PC-3 (cell line): ENCODE data around the gene SMIM15. TPM values are rescaled to one million over a fixed set of nuclear protein-coding genes. Genes with fewer than 3 reads are reported as not detected.

ENCODE experiments used
- ATAC-seq: fragments of 200-7000 bp; cut with Tn5 transposase; 2 replicates; pipeline ENCODE4 v1.9.1; 2020; ENCODE audit warnings: mild to moderate bottlenecking, moderate library complexity
- BruUV-seq: library from RNA; stranded (reverse); fragments of 400-500 nt; replicated peaks from 2 replicates; lab custom pipeline; 2021; lab: Mats Ljungman, UMichigan
- CTCF ChIA-PET: fragments of 300-600 bp; sonication (Branson Sonifier 250); formaldehyde crosslinking; loops from one replicate; lab custom pipeline; 2022; ENCODE audit warnings: antibody characterized with exemption; lab: Charles Lee
- POLR2A ChIA-PET: fragments of 300-600 bp; sonication (Branson Sonifier 250); formaldehyde crosslinking; loops from one replicate; lab custom pipeline; 2022; ENCODE audit warnings: antibody characterized with exemption; ENCODE audit not compliant: unreplicated experiment; lab: Charles Lee
- DNase-seq: peaks from one replicate; pipeline ENCODE4 v3.0.0-alpha.2; 2015
- H2AFZ ChIP-seq: fragments of 300-600 bp; sonication (generic); 2 replicates; pipeline ENCODE4 v1.6.0; 2016; ENCODE audit warnings: antibody characterized with exemption, low read length
- H3F3A ChIP-seq: fragments of 300-600 bp; sonication (generic); one replicate; pipeline ENCODE4 v1.6.0; 2017; ENCODE audit warnings: antibody characterized with exemption, low read length, control low read depth, mild to moderate bottlenecking; ENCODE audit not compliant: unreplicated experiment
- H3K27ac ChIP-seq: fragments of 300-600 bp; sonication (generic); 2 replicates; pipeline ENCODE4 v1.5.1; 2016; ENCODE audit warnings: mild to moderate bottlenecking, low read length
- H3K27me3 ChIP-seq: fragments of 300-600 bp; sonication (generic); 2 replicates; pipeline ENCODE4 v1.6.1; 2016; ENCODE audit warnings: low read length, mixed read lengths
- H3K36me3 ChIP-seq: fragments of 300-600 bp; sonication (generic); 2 replicates; pipeline ENCODE4 v1.6.1; 2016; ENCODE audit warnings: low read depth, mixed run types, low read length, mixed read lengths
- H3K4me1 ChIP-seq: fragments of 300-600 bp; sonication (generic); 2 replicates; pipeline ENCODE4 v1.5.1; 2016; ENCODE audit warnings: low read length; ENCODE audit not compliant: insufficient read depth
- H3K4me2 ChIP-seq: fragments of 300-600 bp; sonication (generic); 2 replicates; pipeline ENCODE4 v1.6.0; 2016; ENCODE audit warnings: low read length
- H3K4me3 ChIP-seq: fragments of 300-600 bp; sonication (generic); 2 replicates; pipeline ENCODE4 v1.5.1; 2016; ENCODE audit warnings: mild to moderate bottlenecking, low read length, mixed read lengths
- H3K79me2 ChIP-seq: fragments of 300-600 bp; sonication (generic); 2 replicates; pipeline ENCODE4 v1.6.1; 2017; ENCODE audit warnings: low read length, mixed read lengths
- H3K9ac ChIP-seq: fragments of 300-600 bp; sonication (generic); 2 replicates; pipeline ENCODE4 v1.6.0; 2016; ENCODE audit warnings: mild to moderate bottlenecking, low read length
- H3K9me2 ChIP-seq: fragments of 300-600 bp; sonication (generic); replicated peaks from 2 replicates; pipeline ENCODE4 v1.6.1; 2016; ENCODE audit warnings: mixed run types, low read length, mixed read lengths
- H3K9me3 ChIP-seq: fragments of 300-600 bp; sonication (generic); 2 replicates; pipeline ENCODE4 v1.6.1; 2016; ENCODE audit warnings: low read length, mixed read lengths
- H4K20me1 ChIP-seq: fragments of 300-600 bp; sonication (generic); 2 replicates; pipeline ENCODE4 v1.6.1; 2016; ENCODE audit warnings: low read length, mixed read lengths
- EZH2 ChIP-seq: fragments of 300-600 bp; sonication (generic); IDR thresholded peaks from one replicate; pipeline ENCODE4 v1.6.1; 2017; ENCODE audit warnings: antibody characterized with exemption, mild to moderate bottlenecking, low read length; ENCODE audit not compliant: unreplicated experiment
- EZH2phosphoT487 ChIP-seq: fragments of 300-600 bp; sonication (generic); IDR thresholded peaks from 2 replicates; pipeline ENCODE4 v1.6.1; 2018; ENCODE audit warnings: mild to moderate bottlenecking, antibody characterized with exemption, low read length, borderline replicate concordance
- intact Hi-C: fragments of 100-400 bp; cut with micrococcal nuclease; formaldehyde crosslinking; loops from 2 replicates; pipeline ENCODE4 v1.9.0; 2023
- total RNA-seq: library from RNA; depleted of rRNA; stranded (reverse); fragments of >200 nt; gene quantifications from 2 replicates; pipeline ENCODE4 v1.2.3, GENCODE V29; 2014
- TF ChIP-seq, protein P1 (sequence below): fragments of 300-600 bp; sonication (generic); conservative IDR thresholded peaks from 2 replicates; pipeline ENCODE4 v1.5.1; 2017; ENCODE audit warnings: antibody characterized with exemption, low read depth, mild to moderate bottlenecking, low read length

The SMIM15 gene
- total RNA-seq, 1 experiment from 2014 or later, result 76.3 TPM

DNA sequence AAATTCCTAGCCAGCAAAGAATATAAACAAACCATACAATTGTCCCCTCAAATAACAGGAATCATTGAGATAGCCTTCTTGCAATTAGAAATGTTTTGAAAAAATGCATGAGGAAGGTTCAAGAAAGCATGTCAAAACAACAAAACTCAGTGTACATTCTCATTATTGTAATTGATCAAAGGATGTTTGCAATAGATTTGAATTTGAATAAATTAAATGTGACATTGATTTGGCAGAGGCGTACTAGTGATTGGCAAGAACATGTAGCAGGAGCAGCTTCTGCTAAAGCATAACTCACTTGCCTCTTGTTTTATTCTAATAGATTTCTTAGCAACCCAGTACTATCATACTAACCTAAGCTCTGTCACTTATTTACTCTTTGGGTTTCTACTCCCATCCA, 19.9 kb downstream of the SMIM15 start:
- CTCF ChIA-PET, result no interaction called here

DNA sequence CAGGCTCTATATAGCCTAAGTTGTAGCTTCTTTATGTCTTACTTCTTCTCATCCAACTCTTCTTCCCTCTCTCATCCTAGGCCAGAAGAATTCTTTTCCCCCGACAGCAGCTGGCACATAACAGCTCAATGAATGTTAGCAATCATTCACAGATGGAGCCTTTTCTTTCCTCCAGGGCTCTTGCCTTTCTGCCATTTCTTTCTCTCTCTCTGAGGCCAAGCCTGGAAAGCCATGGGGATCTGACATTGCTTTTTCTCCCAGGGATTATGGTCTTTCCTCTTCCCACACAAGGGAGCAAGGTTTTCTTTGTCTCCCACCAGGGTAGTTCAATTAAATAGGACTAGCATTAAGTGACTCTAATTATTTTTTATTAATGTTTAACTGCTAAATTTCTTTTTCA, 20.5 kb downstream of the SMIM15 start:
- BruUV-seq, result no TSS peak
- no peaks in the 10 kb centered on the region for H4K20me1 ChIP-seq
- DNase-seq, result no peak
- no peak overlapping the region for H3K27ac ChIP-seq
- H3K9ac ChIP-seq, result no peak overlapping the region
- H3K4me3 ChIP-seq, result no peak overlapping the region
- CTCF ChIA-PET, result no interaction called here
- no peak for ATAC-seq
- POLR2A ChIA-PET, result interaction anchor here (0.6 kb wide), 1 partner anchor 138 kb away, joined by 3 read pairs; no protein-coding TSS in a partner anchor
- no peaks in the 10 kb centered on the region for H3F3A ChIP-seq
- TF ChIP-seq, protein P1, sequence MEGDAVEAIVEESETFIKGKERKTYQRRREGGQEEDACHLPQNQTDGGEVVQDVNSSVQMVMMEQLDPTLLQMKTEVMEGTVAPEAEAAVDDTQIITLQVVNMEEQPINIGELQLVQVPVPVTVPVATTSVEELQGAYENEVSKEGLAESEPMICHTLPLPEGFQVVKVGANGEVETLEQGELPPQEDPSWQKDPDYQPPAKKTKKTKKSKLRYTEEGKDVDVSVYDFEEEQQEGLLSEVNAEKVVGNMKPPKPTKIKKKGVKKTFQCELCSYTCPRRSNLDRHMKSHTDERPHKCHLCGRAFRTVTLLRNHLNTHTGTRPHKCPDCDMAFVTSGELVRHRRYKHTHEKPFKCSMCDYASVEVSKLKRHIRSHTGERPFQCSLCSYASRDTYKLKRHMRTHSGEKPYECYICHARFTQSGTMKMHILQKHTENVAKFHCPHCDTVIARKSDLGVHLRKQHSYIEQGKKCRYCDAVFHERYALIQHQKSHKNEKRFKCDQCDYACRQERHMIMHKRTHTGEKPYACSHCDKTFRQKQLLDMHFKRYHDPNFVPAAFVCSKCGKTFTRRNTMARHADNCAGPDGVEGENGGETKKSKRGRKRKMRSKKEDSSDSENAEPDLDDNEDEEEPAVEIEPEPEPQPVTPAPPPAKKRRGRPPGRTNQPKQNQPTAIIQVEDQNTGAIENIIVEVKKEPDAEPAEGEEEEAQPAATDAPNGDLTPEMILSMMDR, result no peak
- TF ChIP-seq EZH2, result no peak
- TF ChIP-seq EZH2phosphoT487, result no peak
- no peak overlapping the region for H2AFZ ChIP-seq
- H3K79me2 ChIP-seq, result no peaks in the 10 kb centered on the region
- intact Hi-C loops, result no loop called here
- H3K9me2 ChIP-seq, result no peaks in the 10 kb centered on the region
- H3K36me3 ChIP-seq, result no peaks in the 10 kb centered on the region
- H3K27me3 ChIP-seq, result no peaks in the 10 kb centered on the region
- H3K4me2 ChIP-seq, result no peak overlapping the region
- H3K9me3 ChIP-seq, result no peaks in the 10 kb centered on the region
- no peaks in the 10 kb centered on the region for H3K4me1 ChIP-seq

More for the DNA sequence above, 19.9 kb downstream of the SMIM15 start:
- Histone ChIP-seq H3K36me3 (no peaks in the 10 kb centered on the region), H3F3A (no peaks in the 10 kb centered on the region), H2AFZ (no peak overlapping the region), H3K4me2 (no peak overlapping the region), H3K79me2 (no peaks in the 10 kb centered on the region), H3K4me1 (no peaks in the 10 kb centered on the region), H3K9me3 (no peaks in the 10 kb centered on the region), H3K27ac (no peak overlapping the region), H3K9me2 (no peaks in the 10 kb centered on the region), H3K27me3 (no peaks in the 10 kb centered on the region), H3K4me3 (no peak overlapping the region), H3K9ac (no peak overlapping the region), H4K20me1 (no peaks in the 10 kb centered on the region)
- TF ChIP-seq, protein P1, result no peak
- no peak for DNase-seq
- intact Hi-C loops, result no loop called here
- no TSS peak for BruUV-seq
- POLR2A ChIA-PET, result interaction anchor here (0.6 kb wide), 1 partner anchor 139 kb away, joined by 3 read pairs; no protein-coding TSS in a partner anchor
- ATAC-seq, result no peak

DNA sequence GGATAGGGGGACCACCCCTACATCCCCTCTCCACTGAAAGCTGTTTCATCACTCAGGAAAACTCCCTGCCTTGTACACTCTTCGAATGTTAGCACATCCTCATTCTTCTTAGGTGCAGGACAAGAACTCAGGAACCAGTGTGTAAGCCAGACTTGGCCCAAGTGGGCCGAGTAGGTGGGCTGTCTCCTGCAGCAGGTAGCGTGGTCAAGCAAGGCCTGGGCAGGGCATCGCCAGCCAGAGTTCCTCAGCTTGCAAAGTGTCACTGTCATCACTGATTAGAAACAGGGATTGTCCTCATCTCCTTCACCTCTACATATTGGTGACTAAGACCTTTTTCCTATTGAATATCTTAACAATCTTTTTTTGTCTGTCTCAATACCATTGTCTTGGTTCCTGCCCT, 22.3 kb downstream of the SMIM15 start:
- BruUV-seq, result no TSS peak

More for the DNA sequence above, 22.3 kb downstream of the SMIM15 start:
- no peak for DNase-seq
- no peaks in the 10 kb centered on the region for H3K4me1 ChIP-seq
- no peaks in the 10 kb centered on the region for H3K36me3 ChIP-seq
- H3K9ac ChIP-seq, result no peak overlapping the region
- H3F3A ChIP-seq, result no peaks in the 10 kb centered on the region
- H3K9me2 ChIP-seq, result no peaks in the 10 kb centered on the region
- TF ChIP-seq EZH2, result no peak
- TF ChIP-seq, protein P1, result no peak
- TF ChIP-seq EZH2phosphoT487, result no peak
- H3K9me3 ChIP-seq, result no peaks in the 10 kb centered on the region
- H2AFZ ChIP-seq, result no peak overlapping the region
- H3K79me2 ChIP-seq, result no peaks in the 10 kb centered on the region
- ATAC-seq, result no peak
- ChIA-PET CTCF (interaction anchor here (0.6 kb wide), 1 partner anchor 163 kb away, joined by 3 read pairs; no protein-coding TSS in a partner anchor), POLR2A (no interaction called here)
- intact Hi-C loops, result loop anchor here (5.0 kb wide), 1 partner anchor 183 kb away; no protein-coding TSS in a partner anchor
- no peak overlapping the region for H3K27ac ChIP-seq
- no peak overlapping the region for H3K4me2 ChIP-seq
- no peak overlapping the region for H3K4me3 ChIP-seq
- no peaks in the 10 kb centered on the region for H4K20me1 ChIP-seq
- no peaks in the 10 kb centered on the region for H3K27me3 ChIP-seq
